K562 (cell line): ENCODE measurements around the gene TRIM34. TPM values are rescaled to one million over a fixed set of nuclear protein-coding genes. Genes with fewer than 3 reads are reported as not detected.
A peak's percentile ranks its signal among the peaks of the same experiment; 100 is the strongest.

Experiments used
- ARID1B ChIP-seq: fragments of 450-650 bp; IDR thresholded peaks from 2 replicates; pipeline ENCODE4 v1.6.1; 2016; ENCODE audit warnings: antibody characterized with exemption, mild to moderate bottlenecking, inconsistent platforms
- ARNT ChIP-seq, 2 experiments: fragments of 450-650 bp; IDR thresholded peaks; 2 replicates each; pipeline ENCODE4 v1.6.1; 2016; ENCODE audit warnings: mild to moderate bottlenecking in 1 of 2
- CXXC5 ChIP-seq: fragments of 250-450 bp; sonication (Bioruptor Pico); IDR thresholded peaks from 2 replicates; pipeline ENCODE4 v1.8.0; 2022; ENCODE audit warnings: inconsistent platforms, mild to moderate bottlenecking, moderate library complexity
- DPF2 ChIP-seq: fragments of 450-650 bp; IDR thresholded peaks from 2 replicates; pipeline ENCODE4 v1.6.1; 2016
- FOXK2 ChIP-seq, 2 experiments: fragments of 450-650 bp; IDR thresholded peaks in 1 of 2; conservative IDR thresholded peaks in 1 of 2; 2 replicates each; pipeline ENCODE4 v1.6.1; 2016; ENCODE audit warnings: low read depth in 2 of 2, mild to moderate bottlenecking in 1 of 2
- HDAC3 ChIP-seq: fragments of 450-650 bp; IDR thresholded peaks from 2 replicates; pipeline ENCODE4 v1.6.1; 2018; ENCODE audit warnings: borderline replicate concordance, mild to moderate bottlenecking, moderate library complexity; ENCODE audit not compliant: partially characterized antibody
- MEF2D ChIP-seq: conservative IDR thresholded peaks from 2 replicates; pipeline ENCODE4 v1.6.1; 2016; ENCODE audit warnings: low read depth, missing genetic modification characterization, missing compliant biosample characterization
- NR2C2 ChIP-seq, 2 experiments: fragments of 200-800 bp in 1 of 2; sonication (Bioruptor generic) in 1 of 2; sonication (generic) in 1 of 2; formaldehyde crosslinking in 1 of 2; IDR thresholded peaks; 2 replicates each; pipeline versions ENCODE4 v1.6.1 to v1.8.0; 2016 to 2022; ENCODE audit warnings: mild to moderate bottlenecking in 1 of 2, missing compliant biosample characterization in 1 of 2, missing genetic modification characterization in 1 of 2, missing genetic modification reagents in 1 of 2
- SMC3 ChIP-seq: conservative IDR thresholded peaks from 2 replicates; pipeline ENCODE4 v1.6.1; 2011; ENCODE audit warnings: low read depth, low read length, improper control_type of control experiment; ENCODE audit not compliant: insufficient read depth
- YY1 ChIP-seq, 3 experiments: IDR thresholded peaks; 2 replicates each; pipeline ENCODE4 v1.6.1; 2011; ENCODE audit warnings: low read length in 2 of 3, mild to moderate bottlenecking in 2 of 3, moderate library complexity in 2 of 3, borderline replicate concordance in 1 of 3, control low read depth in 1 of 3, low read depth in 1 of 3; ENCODE audit not compliant: insufficient read depth in 3 of 3, insufficient replicate concordance in 2 of 3, control insufficient read depth in 1 of 3, insufficient read length in 1 of 3; ENCODE audit errors: extremely low read depth in 1 of 3
- polyA plus RNA-seq, 8 experiments: library from polyadenylated mRNA; depleted of rRNA in 4 of 8; stranded (reverse) in 5 of 8; unstranded in 3 of 8; fragments of >200 nt; fragmentation: Nextera tagmentation in 2 of 8; fragmentation: Illumina TruSeq in 1 of 8; extraction: Ambion mirVana in 2 of 8; extraction: Trizol in 1 of 8; gene quantifications; 2 replicates each; pipeline versions ENCODE4 v1.2.1 to v1.2.3, GENCODE V29; 2011 to 2014; ENCODE audit warnings: inconsistent platforms in 1 of 8, missing spikeins in 1 of 8
- total RNA-seq, 7 experiments: library from RNA; depleted of rRNA in 6 of 7; stranded (reverse); fragments of >200 nt in 6 of 7; fragmentation: Illumina TruSeq in 2 of 7; extraction: Trizol in 2 of 7; gene quantifications; 2 replicates each; pipeline versions ENCODE4 v1.2.1 to v1.2.3, GENCODE V29; 2011 to 2021; ENCODE audit warnings: low replicate concordance in 1 of 7
- TF ChIP-seq, protein P1 (sequence below): fragments of 450-650 bp; IDR thresholded peaks from 2 replicates; pipeline ENCODE4 v1.6.1; 2018; ENCODE audit not compliant: partially characterized antibody
- TF ChIP-seq, protein P2 (sequence below): sonication (generic); IDR thresholded peaks from 2 replicates; pipeline ENCODE4 v1.6.1; 2016

TRIM34 gene
- total and polyA plus RNA-seq, 9 of the 15 experiments (the other 6 are each of a cell fraction or from before 2014, with no cell fraction given): 0.31 to 2.9 (median 1.3) TPM

- TF ChIP-seq SMC3 (peak; percentile 83), DPF2 (0 out of 2 replicates have a peak, but pooled peaks have one; percentile 32), FOXK2 (conservative IDR thresholded peaks at IDR 0.05 in 1 of 2, IDR thresholded peaks at IDR 0.05 in 1 of 2; ENCODE audit: low read depth in 2 of 2) (peak in 1 of 2 experiments; percentile 39; a peak in 1 of 4 replicates), HDAC3 (peak; percentile 34), CXXC5 (CRISPR knock-in tag) (peak; percentile 51), ARID1B (peak; percentile 27), ARNT (IDR thresholded peaks at IDR 0.05) (no peak), MEF2D (tag) (0 out of 2 replicates have a peak, but pooled peaks have one; percentile 36), YY1 (IDR thresholded peaks at IDR 0.05; ENCODE audit: borderline replicate concordance in 1 of 3, control insufficient read depth in 1 of 3, extremely low read depth in 1 of 3, insufficient read depth in 3 of 3, insufficient read length in 1 of 3, insufficient replicate concordance in 2 of 3, low read depth in 1 of 3, low read length in 2 of 3) (peak in 1 of 3 experiments; percentile 24), NR2C2 (CRISPR knock-in tag; IDR thresholded peaks at IDR 0.05) (no peak), NR2C2 (tag; IDR thresholded peaks at IDR 0.05) (0 out of 2 replicates have a peak, but pooled peaks have one; percentile 39)
- TF ChIP-seq, protein P1, sequence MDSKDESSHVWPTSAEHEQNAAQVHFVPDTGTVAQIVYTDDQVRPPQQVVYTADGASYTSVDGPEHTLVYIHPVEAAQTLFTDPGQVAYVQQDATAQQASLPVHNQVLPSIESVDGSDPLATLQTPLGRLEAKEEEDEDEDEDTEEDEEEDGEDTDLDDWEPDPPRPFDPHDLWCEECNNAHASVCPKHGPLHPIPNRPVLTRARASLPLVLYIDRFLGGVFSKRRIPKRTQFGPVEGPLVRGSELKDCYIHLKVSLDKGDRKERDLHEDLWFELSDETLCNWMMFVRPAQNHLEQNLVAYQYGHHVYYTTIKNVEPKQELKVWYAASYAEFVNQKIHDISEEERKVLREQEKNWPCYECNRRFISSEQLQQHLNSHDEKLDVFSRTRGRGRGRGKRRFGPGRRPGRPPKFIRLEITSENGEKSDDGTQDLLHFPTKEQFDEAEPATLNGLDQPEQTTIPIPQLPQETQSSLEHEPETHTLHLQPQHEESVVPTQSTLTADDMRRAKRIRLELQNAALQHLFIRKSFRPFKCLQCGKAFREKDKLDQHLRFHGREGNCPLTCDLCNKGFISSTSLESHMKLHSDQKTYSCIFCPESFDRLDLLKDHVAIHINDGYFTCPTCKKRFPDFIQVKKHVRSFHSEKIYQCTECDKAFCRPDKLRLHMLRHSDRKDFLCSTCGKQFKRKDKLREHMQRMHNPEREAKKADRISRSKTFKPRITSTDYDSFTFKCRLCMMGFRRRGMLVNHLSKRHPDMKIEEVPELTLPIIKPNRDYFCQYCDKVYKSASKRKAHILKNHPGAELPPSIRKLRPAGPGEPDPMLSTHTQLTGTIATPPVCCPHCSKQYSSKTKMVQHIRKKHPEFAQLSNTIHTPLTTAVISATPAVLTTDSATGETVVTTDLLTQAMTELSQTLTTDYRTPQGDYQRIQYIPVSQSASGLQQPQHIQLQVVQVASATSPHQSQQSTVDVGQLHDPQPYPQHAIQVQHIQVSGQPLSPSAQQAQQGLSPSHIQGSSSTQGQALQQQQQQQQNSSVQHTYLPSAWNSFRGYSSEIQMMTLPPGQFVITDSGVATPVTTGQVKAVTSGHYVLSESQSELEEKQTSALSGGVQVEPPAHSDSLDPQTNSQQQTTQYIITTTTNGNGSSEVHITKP: peak; percentile 72
- TF ChIP-seq, protein P2, sequence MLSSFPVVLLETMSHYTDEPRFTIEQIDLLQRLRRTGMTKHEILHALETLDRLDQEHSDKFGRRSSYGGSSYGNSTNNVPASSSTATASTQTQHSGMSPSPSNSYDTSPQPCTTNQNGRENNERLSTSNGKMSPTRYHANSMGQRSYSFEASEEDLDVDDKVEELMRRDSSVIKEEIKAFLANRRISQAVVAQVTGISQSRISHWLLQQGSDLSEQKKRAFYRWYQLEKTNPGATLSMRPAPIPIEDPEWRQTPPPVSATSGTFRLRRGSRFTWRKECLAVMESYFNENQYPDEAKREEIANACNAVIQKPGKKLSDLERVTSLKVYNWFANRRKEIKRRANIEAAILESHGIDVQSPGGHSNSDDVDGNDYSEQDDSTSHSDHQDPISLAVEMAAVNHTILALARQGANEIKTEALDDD: 0 out of 2 replicates have a peak, but pooled peaks have one; percentile 34
Measured at GRCh38 chr11:5600374-5600851, 24.4 kb upstream of the TRIM34 start (continued).
